Smooth muscle cell (in vitro differentiated cells): ENCODE data around the gene CXorf38. TPM values are rescaled to one million over a fixed set of nuclear protein-coding genes. Genes with fewer than 3 reads are reported as not detected.

Experiments
- DNase-seq: peaks from one replicate; lab custom pipeline; 2025; ENCODE audit not compliant: unreplicated experiment; lab: John Stamatoyannopoulos, UW
- H2AFZ ChIP-seq: fragments of 200-600 bp; sonication (generic); 2 replicates; pipeline ENCODE4 v1.6.0; 2016; ENCODE audit warnings: antibody characterized with exemption, low read depth, mild to moderate bottlenecking
- H3F3A ChIP-seq: fragments of 200-600 bp; sonication (generic); 2 replicates; pipeline ENCODE4 v1.6.0; 2017; ENCODE audit warnings: antibody characterized with exemption, low read depth
- H3K27ac ChIP-seq: fragments of 200-600 bp; sonication (generic); 2 replicates; pipeline ENCODE4 v1.5.1; 2016; ENCODE audit warnings: low read depth, mild to moderate bottlenecking
- H3K27me3 ChIP-seq: fragments of 200-600 bp; sonication (generic); 2 replicates; pipeline ENCODE4 v1.6.1; 2016; ENCODE audit warnings: low read depth, mild to moderate bottlenecking
- H3K36me3 ChIP-seq: fragments of 200-600 bp; sonication (generic); 2 replicates; pipeline ENCODE4 v1.5.1; 2016; ENCODE audit warnings: low read depth
- H3K4me1 ChIP-seq: fragments of 200-600 bp; sonication (generic); 2 replicates; pipeline ENCODE4 v1.5.1; 2016; ENCODE audit warnings: low read depth
- H3K4me2 ChIP-seq: fragments of 200-600 bp; sonication (generic); 2 replicates; pipeline ENCODE4 v1.6.0; 2016; ENCODE audit warnings: mild to moderate bottlenecking
- H3K4me3 ChIP-seq: fragments of 200-600 bp; sonication (generic); 2 replicates; pipeline ENCODE4 v1.5.1; 2016; ENCODE audit warnings: mild to moderate bottlenecking
- H3K79me2 ChIP-seq: fragments of 200-600 bp; sonication (generic); 2 replicates; pipeline ENCODE4 v1.6.0; 2016; ENCODE audit warnings: low read depth, mild to moderate bottlenecking
- H3K9ac ChIP-seq: fragments of 200-600 bp; sonication (generic); 2 replicates; pipeline ENCODE4 v1.6.0; 2016; ENCODE audit warnings: low read depth
- H3K9me3 ChIP-seq: fragments of 200-600 bp; sonication (generic); replicated peaks from 2 replicates; pipeline ENCODE4 v1.5.1; 2016; ENCODE audit warnings: low read depth
- H4K20me1 ChIP-seq: fragments of 200-600 bp; sonication (generic); 2 replicates; pipeline ENCODE4 v1.6.0; 2016; ENCODE audit warnings: low read depth
- CTCF ChIP-seq: fragments of 200-600 bp; sonication (generic); IDR thresholded peaks from 2 replicates; pipeline ENCODE4 v1.5.1; 2017; ENCODE audit warnings: borderline replicate concordance, mild to moderate bottlenecking, antibody characterized with exemption; ENCODE audit not compliant: insufficient read depth, poor library complexity, severe bottlenecking
- WGBS: methylation state at CpG from one replicate; pipeline ENCODE4 v1.1.7; 2016; ENCODE audit warnings: low lambda C conversion rate; 5-methylcytosine and 5-hydroxymethylcytosine counted together
- polyA plus RNA-seq: library from polyadenylated mRNA; unstranded; fragments of >200 nt; fragmentation: Nextera tagmentation; extraction: Ambion mirVana; gene quantifications from 2 replicates; pipeline ENCODE4 v1.2.1, GENCODE V29; 2016
- total RNA-seq: library from RNA; depleted of rRNA; stranded (reverse); fragments of >200 nt; gene quantifications from 2 replicates; pipeline ENCODE4 v1.2.3, GENCODE V29; 2014

The CXorf38 gene
- total and polyA plus RNA-seq, 2 experiments from 2014 or later = 8.5 to 11.0 TPM

GRCh38 chrX:40646489-40647306 is 663 bp downstream of the CXorf38 start:
- Histone ChIP-seq H3K79me2 (peaks cover 30% of the 10 kb centered on the region), H3K4me2 (peak overlapping the region; percentile 90), H4K20me1 (peaks cover 7% of the 10 kb centered on the region), H3K27me3 (no peaks in the 10 kb centered on the region), H3F3A (no peaks in the 10 kb centered on the region), H2AFZ (no peak overlapping the region), H3K4me1 (no peaks in the 10 kb centered on the region), H3K36me3 (no peaks in the 10 kb centered on the region), H3K9ac (peak overlapping the region; percentile 75), H3K27ac (peak overlapping the region; percentile 49), H3K9me3 (no peaks in the 10 kb centered on the region), H3K4me3 (peak overlapping the region; percentile 88)
- TF ChIP-seq CTCF = no peak
- DNase-seq = no peak
- WGBS = 56% methylated on average over 33 of the region's 33 CpGs

GRCh38 chrX:40644821-40645358 is 2.5 kb downstream of the CXorf38 start:
- no peaks in the 10 kb centered on the region for H3K36me3 ChIP-seq

GRCh38 chrX:40644176-40644575 is 3.2 kb downstream of the CXorf38 start:
- Histone ChIP-seq H4K20me1 (peaks cover 7% of the 10 kb centered on the region), H3K9ac (no peak overlapping the region), H3K79me2 (peaks cover 30% of the 10 kb centered on the region), H2AFZ (no peak overlapping the region), H3K4me2 (peak overlapping the region; percentile 77), H3K27me3 (no peaks in the 10 kb centered on the region), H3K4me1 (no peaks in the 10 kb centered on the region), H3K36me3 (no peaks in the 10 kb centered on the region), H3K27ac (peak overlapping the region; percentile 59), H3F3A (no peaks in the 10 kb centered on the region), H3K9me3 (no peaks in the 10 kb centered on the region), H3K4me3 (peak overlapping the region; percentile 30)
- no peak for TF ChIP-seq CTCF
- WGBS = 79% methylated on average over 5 of the region's 5 CpGs
- no peak for DNase-seq

More at GRCh38 chrX:40644821-40645358, 2.5 kb downstream of the CXorf38 start:
- Histone ChIP-seq H2AFZ (no peak overlapping the region), H3K27me3 (no peaks in the 10 kb centered on the region), H3K4me1 (no peaks in the 10 kb centered on the region), H3K9ac (no peak overlapping the region), H3K4me2 (peak overlapping the region; percentile 77), H3K9me3 (no peaks in the 10 kb centered on the region), H3K79me2 (peaks cover 30% of the 10 kb centered on the region), H4K20me1 (peaks cover 7% of the 10 kb centered on the region), H3K27ac (peak overlapping the region; percentile 59), H3F3A (no peaks in the 10 kb centered on the region), H3K4me3 (peak overlapping the region; percentile 30)
- 60% methylated on average over 4 of the region's 4 CpGs for WGBS
- TF ChIP-seq CTCF = no peak
- no peak for DNase-seq
